HepG2 (cell line): ENCODE measurements around the gene DRC7. TPM values are rescaled to one million over a fixed set of nuclear protein-coding genes. Genes with fewer than 3 reads are reported as not detected.

ENCODE experiments used
- DZIP1 ChIP-seq: sonication (generic); formaldehyde crosslinking; IDR thresholded peaks from 2 replicates; pipeline ENCODE4 v1.5.0; 2020; ENCODE audit warnings: mild to moderate bottlenecking, missing genetic modification reagents
- EEA1 ChIP-seq: sonication (generic); formaldehyde crosslinking; IDR thresholded peaks from 2 replicates; pipeline ENCODE4 v1.5.1; 2020; ENCODE audit warnings: mild to moderate bottlenecking, missing genetic modification reagents, borderline replicate concordance
- GRHL1 ChIP-seq: sonication (generic); formaldehyde crosslinking; conservative IDR thresholded peaks from 2 replicates; pipeline ENCODE4 v1.8.0; 2022; ENCODE audit warnings: missing genetic modification reagents
- HES4 ChIP-seq: sonication (generic); formaldehyde crosslinking; IDR thresholded peaks from 2 replicates; pipeline ENCODE4 v1.9.0; 2021; ENCODE audit warnings: mild to moderate bottlenecking, missing genetic modification reagents, borderline replicate concordance
- KDM5A ChIP-seq: fragments of 200-600 bp; sonication (generic); IDR thresholded peaks from 2 replicates; pipeline ENCODE4 v1.7.0; 2018; ENCODE audit warnings: antibody characterized with exemption, mild to moderate bottlenecking, low read length, borderline replicate concordance
- NFAT5 ChIP-seq: sonication (generic); formaldehyde crosslinking; IDR thresholded peaks from 2 replicates; pipeline ENCODE4 v1.4.0; 2020; ENCODE audit warnings: missing genetic modification reagents
- PHF21A ChIP-seq: sonication (generic); formaldehyde crosslinking; IDR thresholded peaks from 2 replicates; pipeline ENCODE4 v1.5.0; 2020; ENCODE audit warnings: mild to moderate bottlenecking, missing genetic modification reagents
- PHF5A ChIP-seq: IDR thresholded peaks from one replicate; pipeline ENCODE4 v1.6.1; 2018; ENCODE audit warnings: low read depth, missing genetic modification reagents; ENCODE audit not compliant: unreplicated experiment
- RAD21 ChIP-seq: fragments of 450-650 bp; formaldehyde crosslinking; IDR thresholded peaks from 2 replicates; pipeline ENCODE4 v1.5.0; 2020; ENCODE audit warnings: mild to moderate bottlenecking
- TEAD2 ChIP-seq: sonication (generic); formaldehyde crosslinking; IDR thresholded peaks from 2 replicates; pipeline ENCODE4 v1.9.0; 2021; ENCODE audit warnings: missing genetic modification reagents
- TGIF2 ChIP-seq: IDR thresholded peaks from 2 replicates; pipeline ENCODE4 v1.6.1; 2016; ENCODE audit warnings: control low read depth, missing compliant biosample characterization
- TRIM24 ChIP-seq: sonication (generic); formaldehyde crosslinking; IDR thresholded peaks from 2 replicates; pipeline ENCODE4 v1.8.0; 2022; ENCODE audit warnings: mild to moderate bottlenecking, missing genetic modification reagents
- ZEB1 ChIP-seq: IDR thresholded peaks from 2 replicates; pipeline ENCODE4 v1.6.1; 2012; ENCODE audit warnings: mild to moderate bottlenecking, low read depth, inconsistent platforms; ENCODE audit not compliant: insufficient replicate concordance
- ZNF207 ChIP-seq: fragments of 450-650 bp; IDR thresholded peaks from 2 replicates; pipeline ENCODE4 v1.6.1; 2016; ENCODE audit warnings: antibody characterized with exemption, borderline replicate concordance
- ZNF501 ChIP-seq: sonication (generic); formaldehyde crosslinking; IDR thresholded peaks from 2 replicates; pipeline ENCODE4 v1.5.1; 2020; ENCODE audit warnings: mild to moderate bottlenecking, moderate library complexity, missing genetic modification reagents
- ZNF563 ChIP-seq: sonication (generic); formaldehyde crosslinking; IDR thresholded peaks from 2 replicates; pipeline ENCODE4 v1.8.0; 2022; ENCODE audit warnings: mild to moderate bottlenecking, moderate library complexity, missing genetic modification reagents
- ZUFSP ChIP-seq: sonication (generic); formaldehyde crosslinking; IDR thresholded peaks from 2 replicates; pipeline ENCODE4 v1.9.0; 2021; ENCODE audit warnings: missing genetic modification reagents, mild to moderate bottlenecking, borderline replicate concordance
- polyA plus RNA-seq, 8 experiments: library from polyadenylated mRNA; depleted of rRNA in 3 of 8; stranded (reverse) in 7 of 8; unstranded in 1 of 8; fragments of >200 nt; fragmentation: Illumina TruSeq in 4 of 8; extraction: Trizol in 4 of 8; gene quantifications; 2 replicates each; pipeline versions ENCODE4 v1.2.1 to v1.2.3, GENCODE V29; 2011 to 2016; ENCODE audit warnings: low read depth in 4 of 8, missing spikeins in 1 of 8, mixed read lengths in 1 of 8; ENCODE audit not compliant: insufficient read depth in 1 of 8
- total RNA-seq, 5 experiments: library from RNA; depleted of rRNA; stranded (reverse); fragments of >200 nt; fragmentation: Illumina TruSeq; extraction: Trizol; gene quantifications; 2 replicates each; pipeline ENCODE4 v1.2.3, GENCODE V29; 2016; ENCODE audit warnings: low read depth in 1 of 5

DRC7 gene
- total and polyA plus RNA-seq, 2 of the 13 experiments (the other 11 are each of a cell fraction or from before 2014, with no cell fraction given): 2.7 to 3.4 TPM

- no peak for TF ChIP-seq PHF5A (CRISPR knock-in tag)
- no peak for TF ChIP-seq ZNF207
- TF ChIP-seq NFAT5 (CRISPR knock-in tag): no peak
- peak; percentile 22; the same call in 1 of the 2 replicates for TF ChIP-seq ZNF563 (CRISPR knock-in tag)
- no peak for TF ChIP-seq GRHL1 (CRISPR knock-in tag)
- TF ChIP-seq TEAD2 (CRISPR knock-in tag): no peak
- TF ChIP-seq PHF21A (CRISPR knock-in tag): no peak
- 0 out of 2 replicates have a peak, but pooled peaks have one; percentile 20 for TF ChIP-seq HES4 (CRISPR knock-in tag)
- TF ChIP-seq ZEB1: no peak
- TF ChIP-seq TRIM24 (CRISPR knock-in tag): no peak
- no peak for TF ChIP-seq EEA1
- no peak for TF ChIP-seq KDM5A
- 0 out of 2 replicates have a peak, but pooled peaks have one; percentile 29 for TF ChIP-seq DZIP1
- TF ChIP-seq ZUFSP (CRISPR knock-in tag): no peak
- no peak for TF ChIP-seq ZNF501 (CRISPR knock-in tag)
- TF ChIP-seq TGIF2 (CRISPR knock-in tag): no peak
- TF ChIP-seq RAD21 (CRISPR knock-in tag): no peak
Measured at GRCh38 chr16:57756424-57757325, 62.1 kb downstream of the DRC7 start (continued).
